Measurements from ENCODE around the gene ABLIM2.

DNA sequence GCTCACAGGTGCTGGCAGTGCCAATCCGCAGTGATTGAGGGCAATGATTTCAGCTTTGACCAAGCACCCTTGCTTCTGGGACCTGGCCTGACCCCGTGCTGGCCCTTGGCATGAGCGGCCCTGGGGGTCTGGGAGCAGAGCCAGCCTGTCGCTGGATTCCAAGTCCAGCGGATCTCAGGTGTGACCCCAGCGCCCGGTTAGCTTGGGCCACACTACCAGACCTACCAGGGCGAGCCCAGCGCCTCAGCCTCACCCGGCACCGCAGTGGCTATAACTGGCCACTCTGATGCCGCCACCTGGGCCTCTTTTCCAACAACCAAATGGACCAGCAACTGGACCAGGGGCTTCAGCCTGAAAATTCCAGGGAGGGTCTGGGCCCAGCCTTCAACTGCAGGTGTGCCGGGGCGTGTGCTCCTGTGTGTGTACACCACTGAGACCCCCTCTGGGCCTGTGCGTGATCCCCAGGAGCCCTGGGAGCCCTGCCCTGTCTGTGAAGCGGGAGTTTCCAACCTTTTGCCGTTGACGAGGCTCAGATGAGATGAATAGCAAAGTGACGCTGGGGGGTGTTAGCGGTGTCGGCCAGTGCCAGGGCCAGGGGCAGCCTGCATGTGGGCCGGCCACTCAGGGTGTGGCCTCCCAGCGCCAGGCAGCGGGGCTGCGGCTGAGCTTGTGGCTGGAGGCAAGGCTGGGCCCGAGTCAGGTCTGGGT, 41.1 kb upstream of the ABLIM2 start:
- TF ChIP-seq, protein P1, sequence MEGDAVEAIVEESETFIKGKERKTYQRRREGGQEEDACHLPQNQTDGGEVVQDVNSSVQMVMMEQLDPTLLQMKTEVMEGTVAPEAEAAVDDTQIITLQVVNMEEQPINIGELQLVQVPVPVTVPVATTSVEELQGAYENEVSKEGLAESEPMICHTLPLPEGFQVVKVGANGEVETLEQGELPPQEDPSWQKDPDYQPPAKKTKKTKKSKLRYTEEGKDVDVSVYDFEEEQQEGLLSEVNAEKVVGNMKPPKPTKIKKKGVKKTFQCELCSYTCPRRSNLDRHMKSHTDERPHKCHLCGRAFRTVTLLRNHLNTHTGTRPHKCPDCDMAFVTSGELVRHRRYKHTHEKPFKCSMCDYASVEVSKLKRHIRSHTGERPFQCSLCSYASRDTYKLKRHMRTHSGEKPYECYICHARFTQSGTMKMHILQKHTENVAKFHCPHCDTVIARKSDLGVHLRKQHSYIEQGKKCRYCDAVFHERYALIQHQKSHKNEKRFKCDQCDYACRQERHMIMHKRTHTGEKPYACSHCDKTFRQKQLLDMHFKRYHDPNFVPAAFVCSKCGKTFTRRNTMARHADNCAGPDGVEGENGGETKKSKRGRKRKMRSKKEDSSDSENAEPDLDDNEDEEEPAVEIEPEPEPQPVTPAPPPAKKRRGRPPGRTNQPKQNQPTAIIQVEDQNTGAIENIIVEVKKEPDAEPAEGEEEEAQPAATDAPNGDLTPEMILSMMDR (IDR thresholded peaks at IDR 0.05), result no peak
- TF ChIP-seq POLR2A (IDR thresholded peaks at IDR 0.05), result no peak
- TF ChIP-seq POLR2AphosphoS5 (IDR thresholded peaks at IDR 0.05), result no peak
